ENCODE data around the gene RCL1. TPM values are rescaled to one million over a fixed set of nuclear protein-coding genes. Genes with fewer than 3 reads are reported as not detected.

RCL1 gene
- total RNA-seq, 4 donors from 2014 or later, result 15.6 to 29.3 (median 18.3) TPM

DNA sequence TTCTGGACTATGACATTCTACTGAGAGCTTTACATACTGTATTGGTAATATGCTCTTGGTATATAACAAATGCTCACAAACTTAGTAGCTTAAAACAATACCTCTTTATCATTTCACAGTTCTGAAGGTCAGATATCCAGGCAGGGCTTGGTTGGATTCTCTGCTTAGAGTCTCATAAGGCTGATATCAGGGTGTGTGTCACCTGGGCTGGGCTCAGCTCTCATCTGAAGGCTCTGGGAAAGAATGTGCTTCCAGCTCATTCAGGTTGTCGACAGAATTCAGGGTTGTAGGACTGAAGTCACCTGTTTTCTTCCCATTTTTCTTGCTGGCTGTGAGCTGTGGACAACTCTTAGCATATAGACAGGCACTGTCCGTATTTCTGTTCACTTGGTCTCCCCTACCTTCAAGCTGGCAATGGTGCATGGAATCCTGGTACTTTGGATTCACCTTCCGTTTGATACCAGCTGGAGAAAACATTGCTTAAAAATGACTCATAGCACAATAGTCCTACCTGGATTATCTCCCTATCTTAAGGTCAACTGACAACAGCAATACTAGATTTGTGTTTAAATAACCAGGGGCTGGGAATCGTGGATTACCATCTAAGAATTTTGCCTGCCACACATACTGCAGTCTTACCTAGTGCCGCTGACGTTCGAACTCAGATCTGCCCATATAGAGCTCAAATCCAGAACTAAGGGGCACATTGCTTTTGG lies 69.2 kb downstream of the RCL1 start:
- no peak for DNase-seq
- Histone ChIP-seq H3K36me3 (peaks cover 0 to 7% of the 10 kb centered on the region in 2 donors), H3K9me3 (no peaks in the 10 kb centered on the region), H3K4me1 (no peaks in the 10 kb centered on the region), H3K4me3 (replicated peaks in 1 of 3) (no peak overlapping the region), H3K27ac (no peak overlapping the region), H3K27me3 (no peaks in the 10 kb centered on the region)
- TF ChIP-seq POLR2A (IDR thresholded peaks at IDR 0.05), result no peak
- TF ChIP-seq, protein P1, sequence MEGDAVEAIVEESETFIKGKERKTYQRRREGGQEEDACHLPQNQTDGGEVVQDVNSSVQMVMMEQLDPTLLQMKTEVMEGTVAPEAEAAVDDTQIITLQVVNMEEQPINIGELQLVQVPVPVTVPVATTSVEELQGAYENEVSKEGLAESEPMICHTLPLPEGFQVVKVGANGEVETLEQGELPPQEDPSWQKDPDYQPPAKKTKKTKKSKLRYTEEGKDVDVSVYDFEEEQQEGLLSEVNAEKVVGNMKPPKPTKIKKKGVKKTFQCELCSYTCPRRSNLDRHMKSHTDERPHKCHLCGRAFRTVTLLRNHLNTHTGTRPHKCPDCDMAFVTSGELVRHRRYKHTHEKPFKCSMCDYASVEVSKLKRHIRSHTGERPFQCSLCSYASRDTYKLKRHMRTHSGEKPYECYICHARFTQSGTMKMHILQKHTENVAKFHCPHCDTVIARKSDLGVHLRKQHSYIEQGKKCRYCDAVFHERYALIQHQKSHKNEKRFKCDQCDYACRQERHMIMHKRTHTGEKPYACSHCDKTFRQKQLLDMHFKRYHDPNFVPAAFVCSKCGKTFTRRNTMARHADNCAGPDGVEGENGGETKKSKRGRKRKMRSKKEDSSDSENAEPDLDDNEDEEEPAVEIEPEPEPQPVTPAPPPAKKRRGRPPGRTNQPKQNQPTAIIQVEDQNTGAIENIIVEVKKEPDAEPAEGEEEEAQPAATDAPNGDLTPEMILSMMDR (IDR thresholded peaks at IDR 0.05), result no peak
- intact Hi-C loops (cut with DNase I), result no loop called here
- WGBS, 2 donors, result 92 to 98% methylated on average over 7 of the region's 7 CpGs

DNA sequence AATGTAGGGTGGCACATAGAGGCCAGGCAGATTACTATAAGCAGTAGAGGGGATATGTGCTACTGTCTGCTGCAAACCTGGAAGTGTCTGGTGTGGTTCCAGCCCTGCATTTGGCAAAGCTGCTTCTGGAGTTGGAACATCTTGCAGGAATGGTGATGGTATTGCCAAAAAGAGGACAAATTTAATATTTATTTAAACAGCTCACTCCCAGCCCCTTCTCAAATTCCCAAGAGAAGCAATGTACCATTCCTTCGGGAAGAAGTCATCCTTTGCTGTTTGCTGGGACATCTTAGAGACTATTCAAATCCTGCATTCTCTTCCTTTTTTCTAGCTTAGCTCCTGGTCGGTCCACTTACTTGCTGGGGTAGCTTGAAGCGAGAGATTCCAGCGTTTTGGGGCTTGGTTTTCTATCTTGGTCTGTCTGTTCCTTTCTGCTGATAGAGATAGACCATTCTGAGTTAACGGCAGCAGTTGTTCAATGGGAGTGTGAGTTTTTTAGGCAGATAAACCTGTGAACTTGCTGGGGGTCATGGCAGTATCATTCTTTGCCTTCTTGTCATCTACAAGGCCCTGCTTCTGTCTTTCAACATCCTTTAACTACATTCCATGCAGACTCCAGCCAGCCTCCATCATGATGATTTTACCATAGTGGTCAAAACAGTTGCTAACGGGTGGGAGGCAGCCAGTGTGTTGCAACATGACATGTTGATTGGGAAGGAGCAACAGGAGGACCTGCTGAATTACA lies 69.9 kb downstream of the RCL1 start:
- intact Hi-C loops (cut with DNase I), result no loop called here

DNA sequence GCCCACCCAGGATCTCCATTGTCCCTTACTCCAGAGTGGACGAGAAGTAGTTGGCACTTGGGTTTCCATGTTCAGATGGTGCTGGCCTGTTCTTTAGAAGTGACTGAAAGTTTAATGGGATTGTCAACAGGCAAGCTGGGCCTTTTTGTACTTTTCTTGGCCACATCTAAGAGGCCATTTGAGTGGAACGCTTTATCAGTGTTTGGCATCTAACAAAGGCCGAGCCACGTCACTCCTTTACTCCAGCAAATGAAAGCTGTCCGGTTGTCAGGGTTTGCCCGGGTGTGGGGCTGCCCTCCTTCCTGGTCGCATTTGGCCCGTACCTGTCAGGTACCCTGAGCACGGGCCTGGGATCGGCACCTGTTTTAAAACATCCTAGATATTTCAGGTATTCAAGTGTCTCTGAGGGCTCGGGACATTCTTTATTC lies 71.5 kb downstream of the RCL1 start:
- intact Hi-C loops (cut with DNase I), result no loop called here
- Histone ChIP-seq H3K27me3 (no peaks in the 10 kb centered on the region), H3K36me3 (peaks cover 0 to 7% of the 10 kb centered on the region in 2 donors), H3K4me1 (peaks cover 0 to under 1% of the 10 kb centered on the region in 2 donors), H3K4me3 (replicated peaks in 1 of 3) (no peak overlapping the region), H3K27ac (no peak overlapping the region), H3K9me3 (no peaks in the 10 kb centered on the region)
- WGBS, 2 donors, result 83 to 92% methylated on average over 11 of the region's 11 CpGs
- DNase-seq, result no peak
- TF ChIP-seq, protein P1 (IDR thresholded peaks at IDR 0.05), result no peak
- TF ChIP-seq POLR2A (IDR thresholded peaks at IDR 0.05), result no peak

More for the DNA sequence above, 69.9 kb downstream of the RCL1 start:
- Histone ChIP-seq H3K27ac (no peak overlapping the region), H3K4me3 (replicated peaks in 1 of 3) (no peak overlapping the region), H3K27me3 (no peaks in the 10 kb centered on the region), H3K4me1 (no peaks in the 10 kb centered on the region), H3K9me3 (no peaks in the 10 kb centered on the region), H3K36me3 (peaks cover 0 to 7% of the 10 kb centered on the region in 2 donors)
- no peak for TF ChIP-seq POLR2A (IDR thresholded peaks at IDR 0.05)
- no peak for DNase-seq
- 94% methylated on average over 6 of the region's 6 CpGs for WGBS, 2 donors

DNA sequence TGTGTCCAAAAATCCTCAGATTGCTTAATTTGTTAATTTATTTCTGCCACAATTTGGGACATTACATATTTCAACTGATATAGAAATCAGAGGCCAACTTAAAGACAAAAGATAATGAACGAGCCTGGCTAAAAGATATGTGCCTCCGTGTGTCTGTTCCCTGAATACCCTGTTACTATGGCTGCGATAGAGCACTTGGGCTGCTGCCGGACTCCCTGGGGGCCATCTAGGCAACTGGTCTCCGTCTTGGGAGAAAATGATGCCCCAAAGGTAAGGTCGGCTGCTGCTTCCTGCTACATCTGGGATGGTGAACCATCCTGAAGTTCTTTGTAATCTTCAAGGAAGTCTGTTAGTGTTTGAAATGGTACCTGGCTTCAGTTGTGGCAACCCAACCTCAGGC lies 72.0 kb downstream of the RCL1 start:
- Histone ChIP-seq H3K27ac (no peak overlapping the region), H3K27me3 (no peaks in the 10 kb centered on the region)
- intact Hi-C loops (cut with DNase I), result no loop called here

DNA sequence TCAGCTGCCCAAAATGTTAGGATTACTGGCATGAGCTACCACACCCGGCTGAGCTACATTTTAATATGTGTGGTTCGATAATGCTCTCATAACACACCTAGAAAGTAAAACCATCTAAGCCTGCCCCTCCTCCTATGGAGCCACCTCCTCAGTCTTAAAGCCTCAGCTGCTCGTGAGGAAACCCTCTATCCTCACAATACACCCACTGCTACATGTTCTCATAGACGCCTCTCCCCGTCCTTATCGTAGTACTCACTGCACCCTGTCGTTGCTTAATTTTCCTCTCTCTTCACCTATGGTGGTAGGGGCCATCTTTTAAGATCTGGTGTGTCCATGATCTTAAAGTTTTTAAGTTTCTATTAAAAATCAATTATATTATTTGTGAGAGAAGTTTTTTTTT lies 72.9 kb downstream of the RCL1 start:
- no peaks in the 10 kb centered on the region for H3K27me3 ChIP-seq
- no peaks in the 10 kb centered on the region for H3K9me3 ChIP-seq
- peaks cover 0 to 5% of the 10 kb centered on the region in 2 donors for H3K4me1 ChIP-seq
- intact Hi-C loops (cut with DNase I), result no loop called here
- TF ChIP-seq, protein P1 (IDR thresholded peaks at IDR 0.05), result no peak
- no peak for TF ChIP-seq POLR2A (IDR thresholded peaks at IDR 0.05)
- 90 to 96% methylated on average over 7 of the region's 7 CpGs for WGBS, 2 donors
- H3K36me3 ChIP-seq, result peaks cover 0 to 3% of the 10 kb centered on the region in 2 donors
- H3K4me3 ChIP-seq (replicated peaks in 1 of 3), result no peak overlapping the region
- H3K27ac ChIP-seq, result no peak overlapping the region
- DNase-seq, result no peak

More for the DNA sequence above, 72.0 kb downstream of the RCL1 start:
- no peak for DNase-seq
- H3K9me3 ChIP-seq, result no peaks in the 10 kb centered on the region
- H3K36me3 ChIP-seq, result peaks cover 0 to 7% of the 10 kb centered on the region in 2 donors
- H3K4me3 ChIP-seq (replicated peaks in 1 of 3), result no peak overlapping the region
- TF ChIP-seq, protein P1 (IDR thresholded peaks at IDR 0.05), result no peak
- TF ChIP-seq POLR2A (IDR thresholded peaks at IDR 0.05), result no peak
- peaks cover 0 to 5% of the 10 kb centered on the region in 2 donors for H3K4me1 ChIP-seq
- WGBS, 2 donors, result 91% methylated on average over 6 of the region's 6 CpGs

All from thyroid gland (tissue), 4 donors.